Osteocyte (in vitro differentiated cells): ENCODE results near the gene TIAM2. TPM values are rescaled to one million over a fixed set of nuclear protein-coding genes. Genes with fewer than 3 reads are reported as not detected.

Source experiments
- DNase-seq: peaks from one replicate; pipeline ENCODE4 v3.0.0; 2021; ENCODE audit warnings: mixed read lengths; ENCODE audit not compliant: unreplicated experiment; ENCODE audit errors: extremely low spot score
- H3K27ac Mint-ChIP-seq: one replicate; pipeline ENCODE4 v1.8.0; 2021; ENCODE audit warnings: mild to moderate bottlenecking, mixed read lengths; ENCODE audit not compliant: unreplicated experiment
- H3K27me3 Mint-ChIP-seq: one replicate; pipeline ENCODE4 v1.8.0; 2021; ENCODE audit warnings: mixed read lengths; ENCODE audit not compliant: unreplicated experiment
- H3K36me3 Mint-ChIP-seq: one replicate; pipeline ENCODE4 v1.8.0; 2021; ENCODE audit warnings: mixed read lengths; ENCODE audit not compliant: unreplicated experiment
- H3K4me1 Mint-ChIP-seq: one replicate; pipeline ENCODE4 v1.8.0; 2021; ENCODE audit warnings: mixed read lengths; ENCODE audit not compliant: unreplicated experiment
- H3K4me3 Mint-ChIP-seq: one replicate; pipeline ENCODE4 v1.8.0; 2021; ENCODE audit warnings: mild to moderate bottlenecking, moderate library complexity, mixed read lengths; ENCODE audit not compliant: unreplicated experiment
- H3K9me3 Mint-ChIP-seq: one replicate; pipeline ENCODE4 v1.8.0; 2021; ENCODE audit warnings: mixed read lengths; ENCODE audit not compliant: unreplicated experiment
- CTCF ChIP-seq: fragments of 200-600 bp; sonication (generic); IDR thresholded peaks from 2 replicates; pipeline ENCODE4 v1.5.0; 2021; ENCODE audit warnings: antibody characterized with exemption, mild to moderate bottlenecking, moderate library complexity
- total RNA-seq: library from RNA; stranded (reverse); gene quantifications from 2 replicates; pipeline ENCODE4 v1.2.1, GENCODE V29; 2021

Gene TIAM2
- total RNA-seq, 1 donor from 2014 or later, result 11.2 TPM

GRCh38 chr6:155121294-155121693 lies 126.2 kb downstream of the TIAM2 start:
- no peak for TF ChIP-seq CTCF
- Mint-ChIP-seq H3K4me3 (no peak overlapping the region), H3K4me1 (peaks cover 60% of the 10 kb centered on the region), H3K36me3 (no peaks in the 10 kb centered on the region), H3K9me3 (no peaks in the 10 kb centered on the region), H3K27ac (peak overlapping the region; percentile 79), H3K27me3 (no peaks in the 10 kb centered on the region)
- DNase-seq, result no peak

GRCh38 chr6:155121699-155122098 lies 126.6 kb downstream of the TIAM2 start:
- Mint-ChIP-seq H3K27ac (peak overlapping the region; percentile 79), H3K36me3 (no peaks in the 10 kb centered on the region), H3K4me1 (peaks cover 60% of the 10 kb centered on the region), H3K27me3 (no peaks in the 10 kb centered on the region), H3K4me3 (no peak overlapping the region), H3K9me3 (no peaks in the 10 kb centered on the region)
- DNase-seq, result no peak
- TF ChIP-seq CTCF, result no peak

- H3K36me3 Mint-ChIP-seq, result no peaks in the 10 kb centered on the region
- no peaks in the 10 kb centered on the region for H3K27me3 Mint-ChIP-seq
- H3K4me3 Mint-ChIP-seq, result no peak overlapping the region
- peak overlapping the region; percentile 79 for H3K27ac Mint-ChIP-seq
- TF ChIP-seq CTCF, result no peak
- no peak for DNase-seq
- no peaks in the 10 kb centered on the region for H3K9me3 Mint-ChIP-seq
- peaks cover 60% of the 10 kb centered on the region for H3K4me1 Mint-ChIP-seq
These were observed 127.3 kb downstream of the TIAM2 start for GRCh38 chr6:155122199-155122950.

- Mint-ChIP-seq H3K9me3 (no peaks in the 10 kb centered on the region), H3K36me3 (no peaks in the 10 kb centered on the region), H3K4me3 (no peak overlapping the region), H3K27me3 (no peaks in the 10 kb centered on the region), H3K4me1 (peaks cover 53% of the 10 kb centered on the region), H3K27ac (no peak overlapping the region)
- no peak for DNase-seq
- TF ChIP-seq CTCF, result no peak
These were observed 128.4 kb downstream of the TIAM2 start for GRCh38 chr6:155123520-155123919.

GRCh38 chr6:155125906-155126305 lies 130.8 kb downstream of the TIAM2 start:
- no peaks in the 10 kb centered on the region for H3K27me3 Mint-ChIP-seq

More at GRCh38 chr6:155125906-155126305, 130.8 kb downstream of the TIAM2 start:
- H3K4me3 Mint-ChIP-seq, result no peak overlapping the region
- TF ChIP-seq CTCF, result no peak
- peaks cover 60% of the 10 kb centered on the region for H3K4me1 Mint-ChIP-seq
- peaks cover 6% of the 10 kb centered on the region for H3K36me3 Mint-ChIP-seq
- DNase-seq, result no peak
- H3K9me3 Mint-ChIP-seq, result no peaks in the 10 kb centered on the region
- peak overlapping the region; percentile 75 for H3K27ac Mint-ChIP-seq
